SK-N-SH (cell line): ENCODE data around the gene NMNAT2. TPM values are rescaled to one million over a fixed set of nuclear protein-coding genes. Genes with fewer than 3 reads are reported as not detected.

Experiments used
- CTCF ChIA-PET: fragments of 300-600, 350-600 bp; formaldehyde crosslinking; extraction: SDS; loops from one replicate; lab custom pipeline; 2021; lab: Yijun Ruan, JAX
- POLR2A ChIA-PET: fragments of 350-600 bp; sonication (Branson Sonifier 250); formaldehyde crosslinking; extraction: SDS; loops from one replicate; lab custom pipeline; 2020; ENCODE audit warnings: antibody characterized with exemption, inconsistent platforms; lab: Yijun Ruan, JAX
- DNase-seq: peaks from one replicate; pipeline ENCODE4 v3.0.0; 2012
- H2AFZ ChIP-seq: fragments of 200-600 bp; sonication (generic); 2 replicates; pipeline ENCODE4 v1.8.1; 2016; ENCODE audit warnings: antibody characterized with exemption, mild to moderate bottlenecking, low read depth
- H3F3A ChIP-seq: fragments of 200-600 bp; sonication (generic); replicated peaks from 2 replicates; pipeline ENCODE3; 2016; ENCODE audit warnings: antibody characterized with exemption, mild to moderate bottlenecking; ENCODE audit not compliant: insufficient read depth
- H3K27ac ChIP-seq, 2 experiments: fragments of 200-500 bp in 1 of 2; fragments of 200-600 bp in 1 of 2; sonication (Bioruptor generic) in 1 of 2; sonication (generic), shearing (Covaris generic) in 1 of 2; 2 replicates each; pipeline versions ENCODE4 v1.5.1 to v1.6.1; 2014 to 2016; ENCODE audit warnings: low read depth in 2 of 2, inconsistent platforms in 1 of 2, low read length in 1 of 2, mild to moderate bottlenecking in 1 of 2, mixed read lengths in 1 of 2
- H3K27me3 ChIP-seq: fragments of 200-600 bp; sonication (generic), shearing (Covaris generic); 2 replicates; pipeline ENCODE4 v1.6.1; 2016; ENCODE audit warnings: mixed run types; ENCODE audit not compliant: insufficient read depth
- H3K36me3 ChIP-seq, 2 experiments: fragments of 200-500 bp in 1 of 2; fragments of 200-600 bp in 1 of 2; sonication (Bioruptor generic) in 1 of 2; sonication (generic) in 1 of 2; replicated peaks in 1 of 2; 2 replicates each; pipeline versions ENCODE3 to v1.5.1; 2014 to 2016; ENCODE audit warnings: low read length in 1 of 2, mild to moderate bottlenecking in 1 of 2; ENCODE audit not compliant: insufficient read depth in 2 of 2, control insufficient read depth in 1 of 2
- H3K4me1 ChIP-seq, 2 experiments: fragments of 200-500 bp in 1 of 2; fragments of 200-600 bp in 1 of 2; sonication (Bioruptor generic) in 1 of 2; sonication (generic), shearing (Covaris generic) in 1 of 2; 2 replicates each; pipeline versions ENCODE4 v1.5.1 to v1.6.1; 2014 to 2016; ENCODE audit warnings: low read depth in 1 of 2, low read length in 1 of 2, mixed run types in 1 of 2; ENCODE audit not compliant: insufficient read depth in 2 of 2, control insufficient read depth in 1 of 2
- H3K4me2 ChIP-seq: fragments of 200-600 bp; sonication (generic), shearing (Covaris generic); 2 replicates; pipeline ENCODE4 v1.6.1; 2017; ENCODE audit warnings: mixed run types
- H3K4me3 ChIP-seq, 2 experiments: fragments of 200-500 bp in 1 of 2; fragments of 200-600 bp in 1 of 2; sonication (Bioruptor generic) in 1 of 2; sonication (generic), shearing (Covaris generic) in 1 of 2; 2 replicates each; pipeline versions ENCODE4 v1.5.1 to v1.8.1; 2014 to 2016; ENCODE audit warnings: low read depth in 2 of 2, inconsistent platforms in 1 of 2, low read length in 1 of 2, mild to moderate bottlenecking in 1 of 2, mixed read lengths in 1 of 2, moderate library complexity in 1 of 2
- H3K79me2 ChIP-seq: fragments of 200-600 bp; sonication (generic); 2 replicates; pipeline ENCODE4 v1.8.1; 2017; ENCODE audit warnings: mild to moderate bottlenecking; ENCODE audit not compliant: insufficient read depth
- H3K9ac ChIP-seq: fragments of 200-600 bp; sonication (generic); 2 replicates; pipeline ENCODE4 v1.6.1; 2017; ENCODE audit warnings: mixed run types
- H3K9me2 ChIP-seq: fragments of 200-600 bp; sonication (generic); 2 replicates; pipeline ENCODE4 v1.6.1; 2017; ENCODE audit warnings: mixed run types
- H3K9me3 ChIP-seq: fragments of 200-600 bp; sonication (generic); 2 replicates; pipeline ENCODE4 v1.6.1; 2017; ENCODE audit warnings: mixed run types, mild to moderate bottlenecking, moderate library complexity
- H4K20me1 ChIP-seq: fragments of 200-600 bp; sonication (generic); 2 replicates; pipeline ENCODE4 v1.6.1; 2017; ENCODE audit warnings: mild to moderate bottlenecking, mixed run types; ENCODE audit not compliant: insufficient read depth
- CHD2 ChIP-seq: fragments of 150-350 bp; IDR thresholded peaks from 2 replicates; pipeline ENCODE4 v1.6.1; 2018; ENCODE audit warnings: low read length; ENCODE audit not compliant: partially characterized antibody
- ELF1 ChIP-seq: IDR thresholded peaks from 2 replicates; pipeline ENCODE4 v1.4.0; 2012
- FOSL2 ChIP-seq: IDR thresholded peaks from 2 replicates; pipeline ENCODE4 v1.4.0; 2012; ENCODE audit warnings: low read depth, mild to moderate bottlenecking, moderate library complexity, borderline replicate concordance
- FOXJ3 ChIP-seq: sonication (generic); formaldehyde crosslinking; IDR thresholded peaks from 2 replicates; pipeline ENCODE4 v1.5.1; 2020; ENCODE audit warnings: mild to moderate bottlenecking, missing genetic modification reagents
- FOXM1 ChIP-seq: IDR thresholded peaks from 2 replicates; pipeline ENCODE4 v1.4.0; 2012; ENCODE audit warnings: low read depth, mild to moderate bottlenecking
- GATA2 ChIP-seq: sonication (generic); formaldehyde crosslinking; IDR thresholded peaks from 2 replicates; pipeline ENCODE4 v1.5.0; 2020; ENCODE audit warnings: mild to moderate bottlenecking, missing genetic modification reagents
- MEF2A ChIP-seq: IDR thresholded peaks from 2 replicates; pipeline ENCODE4 v1.4.0; 2012; ENCODE audit warnings: low read depth, borderline replicate concordance
- MXI1 ChIP-seq: IDR thresholded peaks from 2 replicates; pipeline ENCODE4 v1.6.1; 2012; ENCODE audit warnings: mild to moderate bottlenecking, low read depth, low read length, improper control_type of control experiment
- RFX5 ChIP-seq: IDR thresholded peaks from 2 replicates; pipeline ENCODE4 v1.6.1; 2012; ENCODE audit warnings: mild to moderate bottlenecking, improper control_type of control experiment, low read length
- SIN3A ChIP-seq: IDR thresholded peaks from 2 replicates; pipeline ENCODE4 v1.6.1; 2012; ENCODE audit warnings: low read depth, mild to moderate bottlenecking, low read length, moderate library complexity, borderline replicate concordance
- TEAD4 ChIP-seq: IDR thresholded peaks from 2 replicates; pipeline ENCODE4 v1.4.0; 2012; ENCODE audit warnings: mild to moderate bottlenecking, borderline replicate concordance; ENCODE audit not compliant: insufficient read depth
- YY1 ChIP-seq: IDR thresholded peaks from 2 replicates; pipeline ENCODE4 v1.4.0; 2012; ENCODE audit warnings: low read depth, mild to moderate bottlenecking
- WGBS: methylation state at CpG from one replicate; pipeline ENCODE4 v1.1.6; 2017; ENCODE audit warnings: low lambda C conversion rate; 5-methylcytosine and 5-hydroxymethylcytosine counted together
- polyA plus RNA-seq, 3 experiments: library from polyadenylated mRNA; depleted of rRNA; stranded (reverse); fragments of >200 nt; gene quantifications; 2 replicates each; pipeline ENCODE4 v1.2.3, GENCODE V29; 2012
- TF ChIP-seq, protein P1 (sequence below): IDR thresholded peaks from 2 replicates; pipeline ENCODE4 v1.4.0; 2012; ENCODE audit warnings: low read depth
- TF ChIP-seq, protein P2 (sequence below): IDR thresholded peaks from 2 replicates; pipeline ENCODE4 v1.6.1; 2012; ENCODE audit warnings: mild to moderate bottlenecking, low read depth, low read length, moderate library complexity
- TF ChIP-seq, protein P3 (sequence below): IDR thresholded peaks from 2 replicates; pipeline ENCODE4 v1.4.0; 2012; ENCODE audit warnings: low read depth, borderline replicate concordance

The NMNAT2 gene
- polyA plus RNA-seq, 1 of the 3 experiments (the other 2 are of a cell fraction), result 0.07 TPM

DNA sequence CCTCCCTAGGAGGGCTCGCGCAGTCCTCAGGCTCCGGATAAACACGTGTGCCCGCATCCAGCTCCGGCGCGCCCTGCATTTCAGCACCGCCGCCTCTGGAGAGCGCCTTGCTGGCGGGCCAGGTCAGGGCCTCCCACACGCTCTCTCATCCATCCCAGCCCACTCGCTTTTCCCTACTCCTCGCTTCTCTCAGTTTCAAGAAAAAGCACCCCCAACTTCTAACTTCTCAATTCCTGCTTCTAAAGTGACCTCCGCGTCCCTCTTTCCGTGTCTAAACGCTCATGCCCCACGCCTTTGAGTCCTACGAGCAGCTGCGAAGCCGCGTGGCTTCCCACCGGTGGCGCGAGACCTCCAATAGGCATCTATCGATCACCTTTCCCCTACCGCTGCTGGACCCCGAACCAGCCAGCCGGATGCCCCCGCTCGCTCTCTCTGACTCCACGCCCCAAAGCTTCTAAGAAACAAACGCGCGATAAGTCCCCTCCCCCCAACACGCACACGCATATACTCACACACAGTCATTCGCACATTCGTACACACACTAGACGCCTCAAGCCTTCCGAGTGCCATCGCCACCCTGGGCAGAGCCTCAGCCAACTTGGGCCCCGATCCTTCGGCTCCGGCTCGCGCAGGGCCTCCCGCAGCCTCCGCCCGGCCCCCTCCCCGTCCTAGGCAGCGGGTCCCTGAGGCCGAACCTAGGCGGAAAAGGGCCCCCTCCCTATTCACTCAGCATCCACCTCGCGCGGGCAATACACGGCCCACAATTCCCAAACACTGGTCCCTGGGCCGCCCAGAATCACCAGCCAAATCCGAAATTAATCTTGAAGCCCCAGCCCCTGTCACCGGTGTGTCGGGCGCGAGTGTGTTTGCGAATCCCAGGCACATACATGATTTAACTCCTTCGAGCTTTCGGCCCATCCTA is 1.1 kb downstream of the NMNAT2 start:
- Histone ChIP-seq H3K27me3 (peaks cover 34% of the 10 kb centered on the region), H3K4me1 (peaks cover 7 to 8% of the 10 kb centered on the region in 2 experiments; a peak in 2 of 4 replicates), H3K9ac (no peak overlapping the region), H3K27ac (peak overlapping the region in 1 of 2 experiments; percentile 67; a peak in 2 of 4 replicates), H3K4me2 (peak overlapping the region; percentile 94), H3K36me3 (no peaks in the 10 kb centered on the region), H3K79me2 (no peaks in the 10 kb centered on the region), H4K20me1 (no peaks in the 10 kb centered on the region), H3F3A (no peaks in the 10 kb centered on the region), H3K4me3 (peak overlapping the region; percentile 50 to 60), H3K9me3 (no peaks in the 10 kb centered on the region), H3K9me2 (no peaks in the 10 kb centered on the region), H2AFZ (no peak overlapping the region)
- DNase-seq, result peak; percentile 83
- ChIA-PET POLR2A (no interaction called here), CTCF (interaction anchor here (0.7 to 2.9 kb wide), 12 partner anchors 11 to 217 kb away, joined by 3 to 16 read pairs (median 3); no protein-coding TSS in a partner anchor)
- 19% methylated on average over 51 of the region's 69 CpGs for WGBS
- no peak for TF ChIP-seq YY1
- peak; percentile 7 for TF ChIP-seq CHD2
- peak; percentile 80; the same call in 1 of the 2 replicates for TF ChIP-seq SIN3A
- 0 out of 2 replicates have a peak, but pooled peaks have one; percentile 45 for TF ChIP-seq FOXJ3 (CRISPR knock-in tag)
- TF ChIP-seq, protein P1, sequence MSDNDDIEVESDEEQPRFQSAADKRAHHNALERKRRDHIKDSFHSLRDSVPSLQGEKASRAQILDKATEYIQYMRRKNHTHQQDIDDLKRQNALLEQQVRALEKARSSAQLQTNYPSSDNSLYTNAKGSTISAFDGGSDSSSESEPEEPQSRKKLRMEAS, result peak; percentile 59
- no peak for TF ChIP-seq ELF1
- TF ChIP-seq FOSL2, result no peak
- TF ChIP-seq GATA2, result no peak
- no peak for TF ChIP-seq FOXM1
- peak; percentile 98 for TF ChIP-seq MXI1
- TF ChIP-seq, protein P2, sequence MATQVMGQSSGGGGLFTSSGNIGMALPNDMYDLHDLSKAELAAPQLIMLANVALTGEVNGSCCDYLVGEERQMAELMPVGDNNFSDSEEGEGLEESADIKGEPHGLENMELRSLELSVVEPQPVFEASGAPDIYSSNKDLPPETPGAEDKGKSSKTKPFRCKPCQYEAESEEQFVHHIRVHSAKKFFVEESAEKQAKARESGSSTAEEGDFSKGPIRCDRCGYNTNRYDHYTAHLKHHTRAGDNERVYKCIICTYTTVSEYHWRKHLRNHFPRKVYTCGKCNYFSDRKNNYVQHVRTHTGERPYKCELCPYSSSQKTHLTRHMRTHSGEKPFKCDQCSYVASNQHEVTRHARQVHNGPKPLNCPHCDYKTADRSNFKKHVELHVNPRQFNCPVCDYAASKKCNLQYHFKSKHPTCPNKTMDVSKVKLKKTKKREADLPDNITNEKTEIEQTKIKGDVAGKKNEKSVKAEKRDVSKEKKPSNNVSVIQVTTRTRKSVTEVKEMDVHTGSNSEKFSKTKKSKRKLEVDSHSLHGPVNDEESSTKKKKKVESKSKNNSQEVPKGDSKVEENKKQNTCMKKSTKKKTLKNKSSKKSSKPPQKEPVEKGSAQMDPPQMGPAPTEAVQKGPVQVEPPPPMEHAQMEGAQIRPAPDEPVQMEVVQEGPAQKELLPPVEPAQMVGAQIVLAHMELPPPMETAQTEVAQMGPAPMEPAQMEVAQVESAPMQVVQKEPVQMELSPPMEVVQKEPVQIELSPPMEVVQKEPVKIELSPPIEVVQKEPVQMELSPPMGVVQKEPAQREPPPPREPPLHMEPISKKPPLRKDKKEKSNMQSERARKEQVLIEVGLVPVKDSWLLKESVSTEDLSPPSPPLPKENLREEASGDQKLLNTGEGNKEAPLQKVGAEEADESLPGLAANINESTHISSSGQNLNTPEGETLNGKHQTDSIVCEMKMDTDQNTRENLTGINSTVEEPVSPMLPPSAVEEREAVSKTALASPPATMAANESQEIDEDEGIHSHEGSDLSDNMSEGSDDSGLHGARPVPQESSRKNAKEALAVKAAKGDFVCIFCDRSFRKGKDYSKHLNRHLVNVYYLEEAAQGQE, result peak; percentile 99

DNA sequence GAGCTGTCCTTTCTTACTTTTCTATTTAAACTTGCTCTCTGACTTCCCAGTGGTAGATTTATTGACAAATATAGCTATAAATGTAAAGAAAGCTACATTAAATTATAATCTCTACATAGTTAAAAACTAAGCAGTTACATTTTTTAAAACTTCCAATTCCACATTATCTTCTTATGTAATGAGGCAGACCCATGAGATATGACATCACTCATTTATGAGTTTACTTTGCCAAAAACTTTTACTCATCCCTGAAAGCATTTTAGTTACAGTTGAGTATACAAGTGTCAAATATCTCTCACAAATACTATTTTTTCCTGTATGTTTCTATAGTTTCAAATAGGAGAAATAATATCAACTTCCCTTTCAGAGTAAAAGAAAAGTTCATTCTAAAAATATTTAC is 3.8 kb downstream of the NMNAT2 start:
- Histone ChIP-seq H3K27ac (no peak overlapping the region), H3K36me3 (no peaks in the 10 kb centered on the region), H3F3A (no peaks in the 10 kb centered on the region), H3K4me3 (no peak overlapping the region), H3K4me1 (peaks cover 7 to 8% of the 10 kb centered on the region in 2 experiments; a peak in 2 of 4 replicates), H3K79me2 (no peaks in the 10 kb centered on the region), H3K4me2 (no peak overlapping the region), H3K9ac (no peak overlapping the region), H3K27me3 (peaks cover 26% of the 10 kb centered on the region), H2AFZ (no peak overlapping the region), H3K9me2 (no peaks in the 10 kb centered on the region), H3K9me3 (no peaks in the 10 kb centered on the region), H4K20me1 (no peaks in the 10 kb centered on the region)
- ChIA-PET POLR2A (interaction anchor here (0.6 to 0.8 kb wide), 2 partner anchors 46 to 500 kb away, joined by 3 to 6 read pairs; no protein-coding TSS in a partner anchor), CTCF (no interaction called here)
- no peak for DNase-seq
- TF ChIP-seq, protein P3, sequence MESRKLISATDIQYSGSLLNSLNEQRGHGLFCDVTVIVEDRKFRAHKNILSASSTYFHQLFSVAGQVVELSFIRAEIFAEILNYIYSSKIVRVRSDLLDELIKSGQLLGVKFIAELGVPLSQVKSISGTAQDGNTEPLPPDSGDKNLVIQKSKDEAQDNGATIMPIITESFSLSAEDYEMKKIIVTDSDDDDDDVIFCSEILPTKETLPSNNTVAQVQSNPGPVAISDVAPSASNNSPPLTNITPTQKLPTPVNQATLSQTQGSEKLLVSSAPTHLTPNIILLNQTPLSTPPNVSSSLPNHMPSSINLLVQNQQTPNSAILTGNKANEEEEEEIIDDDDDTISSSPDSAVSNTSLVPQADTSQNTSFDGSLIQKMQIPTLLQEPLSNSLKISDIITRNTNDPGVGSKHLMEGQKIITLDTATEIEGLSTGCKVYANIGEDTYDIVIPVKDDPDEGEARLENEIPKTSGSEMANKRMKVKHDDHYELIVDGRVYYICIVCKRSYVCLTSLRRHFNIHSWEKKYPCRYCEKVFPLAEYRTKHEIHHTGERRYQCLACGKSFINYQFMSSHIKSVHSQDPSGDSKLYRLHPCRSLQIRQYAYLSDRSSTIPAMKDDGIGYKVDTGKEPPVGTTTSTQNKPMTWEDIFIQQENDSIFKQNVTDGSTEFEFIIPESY, result no peak
- TF ChIP-seq RFX5, result no peak
- TF ChIP-seq MEF2A, result no peak
- TF ChIP-seq TEAD4, result no peak
- no peak for TF ChIP-seq FOSL2
